CD4-positive, CD25-positive, alpha-beta regulatory T cell (primary cell): Measurements from ENCODE around the gene RNF13. TPM values are rescaled to one million over a fixed set of nuclear protein-coding genes. Genes with fewer than 3 reads are reported as not detected.
"Not testable (repeated sequence)": the region's sequence is repeated elsewhere in the genome, so short reads cannot be mapped to it uniquely, and the experiment has no call there.

Experiments used
- ATAC-seq, 2 donors: fragments of 150-1000 bp; cut with Tn5 transposase; one replicate each; pipeline ENCODE4 v1.10.0; 2021; ENCODE audit warnings: low read depth in 2 of 2, moderate number of reproducible peaks in 2 of 2, moderate library complexity in 1 of 2
- DNase-seq, 3 donors: peaks; one replicate each; pipeline versions ENCODE4 v3.0.0 to v3.0.0-alpha.2; 2012 to 2022; ENCODE audit warnings: mixed read lengths in 1 of 3
- H3K27ac ChIP-seq: one replicate; pipeline ENCODE4 v1.7.0; 2013; ENCODE audit warnings: mild to moderate bottlenecking, low read length; ENCODE audit not compliant: insufficient read depth, poor library complexity, severe bottlenecking
- H3K27me3 ChIP-seq: one replicate; pipeline ENCODE4 v1.7.0; 2013; ENCODE audit warnings: low read length; ENCODE audit not compliant: control insufficient read depth, insufficient read depth
- H3K36me3 ChIP-seq: one replicate; pipeline ENCODE4 v1.7.0; 2013; ENCODE audit warnings: mild to moderate bottlenecking, low read length, moderate library complexity; ENCODE audit not compliant: control insufficient read depth, insufficient read depth
- H3K4me1 ChIP-seq: 2 replicates; pipeline ENCODE4 v1.7.0; 2013; ENCODE audit warnings: mild to moderate bottlenecking, low read length; ENCODE audit not compliant: insufficient read depth, control insufficient read depth, poor library complexity, severe bottlenecking
- H3K4me3 ChIP-seq: one replicate; pipeline ENCODE4 v1.7.0; 2013; ENCODE audit warnings: low read depth, mild to moderate bottlenecking, low read length, moderate library complexity
- H3K9me3 ChIP-seq, 2 experiments: 1 replicate in 1 of 2; 2 replicates in 1 of 2; pipeline ENCODE4 v1.7.0; 2013; ENCODE audit warnings: low read length in 2 of 2, mild to moderate bottlenecking in 1 of 2, moderate library complexity in 1 of 2; ENCODE audit not compliant: control insufficient read depth in 2 of 2
- H3K27ac Mint-ChIP-seq, 3 donors: one replicate each; pipeline ENCODE4 v1.8.0; 2020 to 2022; ENCODE audit warnings: mild to moderate bottlenecking in 3 of 3, mixed read lengths in 3 of 3, moderate library complexity in 2 of 3
- H3K27me3 Mint-ChIP-seq: one replicate; pipeline ENCODE4 v1.8.0; 2022; ENCODE audit warnings: mild to moderate bottlenecking, mixed read lengths
- H3K36me3 Mint-ChIP-seq: one replicate; pipeline ENCODE4 v1.8.0; 2020; ENCODE audit warnings: mixed read lengths
- H3K4me1 Mint-ChIP-seq, 4 donors: one replicate each; pipeline ENCODE4 v1.8.0; 2020 to 2022; ENCODE audit warnings: mixed read lengths in 4 of 4, mild to moderate bottlenecking in 1 of 4
- H3K4me3 Mint-ChIP-seq, 4 donors: one replicate each; pipeline ENCODE4 v1.8.0; 2020 to 2022; ENCODE audit warnings: mild to moderate bottlenecking in 4 of 4, mixed read lengths in 4 of 4, moderate library complexity in 3 of 4
- H3K9me3 Mint-ChIP-seq, 7 donors: one replicate each; pipeline ENCODE4 v1.8.0; 2020 to 2022; ENCODE audit warnings: mixed read lengths in 7 of 7, mild to moderate bottlenecking in 3 of 7, moderate library complexity in 2 of 7
- polyA plus RNA-seq, 4 donors: library from polyadenylated mRNA; unstranded; fragments of 300-500 nt; fragmentation: Illumina TruSeq; gene quantifications; one replicate each; pipeline ENCODE4 v1.2.3, GENCODE V29; 2021
- total RNA-seq: library from RNA; stranded (reverse); gene quantifications from one replicate; pipeline ENCODE4 v1.2.3, GENCODE V29; 2022

The RNF13 gene
- total and polyA plus RNA-seq, 5 donors from 2014 or later: 44.0 to 156 (median 136) TPM

- Mint-ChIP-seq H3K4me3 (peak overlapping the region in 1 of 4 donors; percentile 1), H3K27me3 (peaks cover 71% of the 10 kb centered on the region), H3K4me1 (peaks cover 7 to 11% (median 9%) of the 10 kb centered on the region in 4 donors), H3K36me3 (no peaks in the 10 kb centered on the region), H3K27ac (no peak overlapping the region), H3K9me3 (peaks cover 0 to 6% (median 0%) of the 10 kb centered on the region in 7 donors)
- H3K9me3 ChIP-seq: no peaks in the 10 kb centered on the region
- H3K4me3 ChIP-seq: no peak overlapping the region
- H3K27ac ChIP-seq: no peak overlapping the region
- H3K36me3 ChIP-seq: no peaks in the 10 kb centered on the region
- DNase-seq: peak in 1 of 3 donors; percentile 20
- H3K27me3 ChIP-seq: peaks cover 39% of the 10 kb centered on the region
- H3K4me1 ChIP-seq: peaks cover 8% of the 10 kb centered on the region
- no peak for ATAC-seq
These were observed 162.9 kb downstream of the RNF13 start for GRCh38 chr3:149975919-149976318.

GRCh38 chr3:149977386-149977785, 164.4 kb downstream of the RNF13 start:
- H3K36me3 Mint-ChIP-seq: no peaks in the 10 kb centered on the region
- ATAC-seq: no peak
- H3K27me3 ChIP-seq: peaks cover 31% of the 10 kb centered on the region
- no peak for DNase-seq
- no peak overlapping the region for H3K4me3 Mint-ChIP-seq
- H3K9me3 ChIP-seq: no peaks in the 10 kb centered on the region
- H3K36me3 ChIP-seq: no peaks in the 10 kb centered on the region
- H3K27ac Mint-ChIP-seq: no peak overlapping the region
- no peak overlapping the region for H3K27ac ChIP-seq
- peaks cover 0 to 11% (median 3%) of the 10 kb centered on the region in 4 donors for H3K4me1 Mint-ChIP-seq
- peaks cover 60% of the 10 kb centered on the region for H3K27me3 Mint-ChIP-seq
- H3K4me1 ChIP-seq: no peaks in the 10 kb centered on the region
- H3K9me3 Mint-ChIP-seq: peaks cover 0 to 1% (median 0%) of the 10 kb centered on the region in 7 donors
- no peak overlapping the region for H3K4me3 ChIP-seq

- not testable (repeated sequence) for H3K9me3 Mint-ChIP-seq, DNase-seq, ATAC-seq, H3K4me3 ChIP-seq, H3K4me1 Mint-ChIP-seq, H3K27ac ChIP-seq, H3K9me3 ChIP-seq, H3K4me3 Mint-ChIP-seq, H3K27ac Mint-ChIP-seq, H3K36me3 ChIP-seq, H3K4me1 ChIP-seq, H3K36me3 Mint-ChIP-seq
- H3K27me3 Mint-ChIP-seq: peaks cover 26% of the 10 kb centered on the region
- H3K27me3 ChIP-seq: peaks cover 16% of the 10 kb centered on the region
These were observed 169.0 kb downstream of the RNF13 start for GRCh38 chr3:149981979-149982378.

- not testable (repeated sequence) for H3K27ac ChIP-seq, DNase-seq, H3K36me3 Mint-ChIP-seq, H3K36me3 ChIP-seq, H3K4me3 ChIP-seq, H3K9me3 Mint-ChIP-seq, H3K9me3 ChIP-seq, H3K27ac Mint-ChIP-seq, H3K4me1 Mint-ChIP-seq, H3K4me1 ChIP-seq, H3K4me3 Mint-ChIP-seq, ATAC-seq
- H3K27me3 ChIP-seq: peaks cover 11% of the 10 kb centered on the region
- H3K27me3 Mint-ChIP-seq: peaks cover 16% of the 10 kb centered on the region
These were observed 170.0 kb downstream of the RNF13 start for GRCh38 chr3:149983053-149983452.

GRCh38 chr3:149983628-149984027, 170.6 kb downstream of the RNF13 start:
- Histone ChIP-seq H3K9me3 (no peaks in the 10 kb centered on the region), H3K4me1 (no peaks in the 10 kb centered on the region), H3K27me3 (peaks cover 6% of the 10 kb centered on the region), H3K27ac (no peak overlapping the region), H3K36me3 (no peaks in the 10 kb centered on the region), H3K4me3 (no peak overlapping the region)
- Mint-ChIP-seq H3K27ac (no peak overlapping the region), H3K4me3 (no peak overlapping the region), H3K4me1 (no peaks in the 10 kb centered on the region), H3K9me3 (no peaks in the 10 kb centered on the region), H3K27me3 (peaks cover 16% of the 10 kb centered on the region), H3K36me3 (no peaks in the 10 kb centered on the region)
- DNase-seq: no peak
- no peak for ATAC-seq

GRCh38 chr3:149989307-149989706, 176.3 kb downstream of the RNF13 start:
- H3K36me3 Mint-ChIP-seq: no peaks in the 10 kb centered on the region
- H3K4me3 Mint-ChIP-seq: no peak overlapping the region
- DNase-seq (no peak), ATAC-seq (no peak)
- Histone ChIP-seq H3K27me3 (peaks cover 8% of the 10 kb centered on the region), H3K9me3 (peaks cover 4 to 7% of the 10 kb centered on the region in 2 experiments), H3K27ac (no peak overlapping the region), H3K36me3 (no peaks in the 10 kb centered on the region), H3K4me1 (no peaks in the 10 kb centered on the region), H3K4me3 (no peak overlapping the region)
- H3K27me3 Mint-ChIP-seq: peaks cover 4% of the 10 kb centered on the region
- H3K9me3 Mint-ChIP-seq: peaks cover 0 to 8% (median 5%) of the 10 kb centered on the region in 7 donors
- no peak overlapping the region for H3K27ac Mint-ChIP-seq
- H3K4me1 Mint-ChIP-seq: no peaks in the 10 kb centered on the region

- Histone ChIP-seq H3K4me3 (no peak overlapping the region), H3K4me1 (no peaks in the 10 kb centered on the region), H3K27ac (no peak overlapping the region), H3K36me3 (no peaks in the 10 kb centered on the region), H3K9me3 (peaks cover 9 to 19% of the 10 kb centered on the region in 2 experiments), H3K27me3 (peaks cover 4% of the 10 kb centered on the region)
- Mint-ChIP-seq H3K27ac (no peak overlapping the region), H3K9me3 (peaks cover 0 to 13% (median 8%) of the 10 kb centered on the region in 7 donors), H3K4me1 (no peaks in the 10 kb centered on the region), H3K4me3 (no peak overlapping the region), H3K36me3 (no peaks in the 10 kb centered on the region), H3K27me3 (peaks cover 5% of the 10 kb centered on the region)
- ATAC-seq: no peak
- no peak for DNase-seq
These were observed 177.5 kb downstream of the RNF13 start for GRCh38 chr3:149990423-149990948.

- H3K4me1 Mint-ChIP-seq: no peaks in the 10 kb centered on the region
- DNase-seq (no peak), ATAC-seq (no peak)
- H3K36me3 ChIP-seq: no peaks in the 10 kb centered on the region
- peaks cover 9 to 19% of the 10 kb centered on the region in 2 experiments for H3K9me3 ChIP-seq
- H3K9me3 Mint-ChIP-seq: peaks cover 0 to 20% (median 10%) of the 10 kb centered on the region in 7 donors
- H3K27me3 Mint-ChIP-seq: peaks cover 17% of the 10 kb centered on the region
- no peak overlapping the region for H3K4me3 Mint-ChIP-seq
- H3K27me3 ChIP-seq: peaks cover 4% of the 10 kb centered on the region
- no peaks in the 10 kb centered on the region for H3K36me3 Mint-ChIP-seq
- H3K27ac Mint-ChIP-seq: no peak overlapping the region
- no peak overlapping the region for H3K4me3 ChIP-seq
- H3K27ac ChIP-seq: no peak overlapping the region
- no peaks in the 10 kb centered on the region for H3K4me1 ChIP-seq
These were observed 179.5 kb downstream of the RNF13 start for GRCh38 chr3:149992416-149993058.
